T-helper 2 cell (primary cell): ENCODE results near the gene TPGS2.
"Not testable (repeated sequence)": the region's sequence is repeated elsewhere in the genome, so short reads cannot be mapped to it uniquely, and the experiment has no call there.

ENCODE experiments used
- DNase-seq, 5 experiments: peaks; one replicate each; pipeline versions ENCODE4 v3.0.0 to v3.0.0-alpha.2; 2012 to 2022

TPGS2 gene

GRCh38 chr18:36772241-36772723, 56.5 kb downstream of the TPGS2 start:
- no peak for DNase-seq

- DNase-seq = peak in 1 of 5 experiments; percentile 67
These were observed 57.6 kb downstream of the TPGS2 start for GRCh38 chr18:36771245-36771644.

- no peak for DNase-seq
These were observed 58.4 kb downstream of the TPGS2 start for GRCh38 chr18:36770315-36770946.

- DNase-seq = no peak
These were observed 59.0 kb downstream of the TPGS2 start for GRCh38 chr18:36769611-36770314.

- no peak for DNase-seq
These were observed 59.6 kb downstream of the TPGS2 start for GRCh38 chr18:36769172-36769571.

GRCh38 chr18:36766836-36767235, 62.0 kb downstream of the TPGS2 start:
- DNase-seq = no peak

- DNase-seq = not testable (repeated sequence)
These were observed 65.8 kb downstream of the TPGS2 start for GRCh38 chr18:36762965-36763364.

- peak in 1 of 5 experiments; percentile 89 for DNase-seq
These were observed 66.7 kb downstream of the TPGS2 start for GRCh38 chr18:36762074-36762473.

- DNase-seq = no peak
These were observed 67.6 kb downstream of the TPGS2 start for GRCh38 chr18:36761186-36761698.

- DNase-seq = no peak
These were observed 68.2 kb downstream of the TPGS2 start for GRCh38 chr18:36760598-36760997.

GRCh38 chr18:36759167-36759776, 69.5 kb downstream of the TPGS2 start:
- DNase-seq = no peak

GRCh38 chr18:36758623-36759022, 70.2 kb downstream of the TPGS2 start:
- DNase-seq = no peak

GRCh38 chr18:36757991-36758390, 70.8 kb downstream of the TPGS2 start:
- DNase-seq = no peak

GRCh38 chr18:36757081-36757480, 71.7 kb downstream of the TPGS2 start:
- no peak for DNase-seq

- DNase-seq = no peak
These were observed 72.6 kb downstream of the TPGS2 start for GRCh38 chr18:36756242-36756641.

- DNase-seq = no peak
These were observed 75.6 kb downstream of the TPGS2 start for GRCh38 chr18:36752929-36753865.

GRCh38 chr18:36745219-36745975, 83.4 kb downstream of the TPGS2 start:
- DNase-seq = no peak

- no peak for DNase-seq
These were observed 84.4 kb downstream of the TPGS2 start for GRCh38 chr18:36744261-36744876.
